Ovary (tissue), 9 donors: ENCODE results near the gene TAGLN. TPM values are rescaled to one million over a fixed set of nuclear protein-coding genes. Genes with fewer than 3 reads are reported as not detected.

Source experiments
- DNase-seq, 5 donors: peaks; one replicate each; pipeline ENCODE4 v3.0.0-alpha.2; 2019 to 2020
- H3K27ac ChIP-seq, 2 donors: fragments of 200-600 bp; one replicate each; pipeline versions ENCODE4 v1.5.1 to v1.8.0; 2019 to 2022
- H3K27me3 ChIP-seq: fragments of 200-600 bp; one replicate; pipeline ENCODE4 v1.8.0; 2022
- H3K36me3 ChIP-seq: fragments of 200-600 bp; sonication (generic); one replicate; pipeline ENCODE4 v1.5.1; 2019
- H3K4me1 ChIP-seq: one replicate; pipeline ENCODE4 v1.8.1; 2013; ENCODE audit warnings: mild to moderate bottlenecking, moderate library complexity; ENCODE audit not compliant: insufficient read depth
- H3K4me3 ChIP-seq: fragments of 200-600 bp; sonication (generic); one replicate; pipeline ENCODE4 v1.5.1; 2017
- H3K9me3 ChIP-seq, 2 donors: fragments of 200-600 bp in 1 of 2; sonication (generic) in 1 of 2; one replicate each; pipeline versions ENCODE4 v1.5.1 to v1.8.1; 2013 to 2019; ENCODE audit warnings: mild to moderate bottlenecking in 1 of 2, moderate library complexity in 1 of 2
- CTCF ChIP-seq, 3 donors: fragments of 450-650 bp in 2 of 3; fragments of 200-600 bp in 1 of 3; IDR thresholded peaks; one replicate each; pipeline versions ENCODE4 v1.5.1 to v1.8.0; 2016 to 2022; ENCODE audit warnings: antibody characterized with exemption in 3 of 3, mild to moderate bottlenecking in 1 of 3
- EP300 ChIP-seq: sonication (generic); formaldehyde crosslinking; IDR thresholded peaks from one replicate; pipeline ENCODE4 v1.6.1; 2017; ENCODE audit warnings: antibody characterized with exemption
- POLR2A ChIP-seq: fragments of 450-650 bp; IDR thresholded peaks from one replicate; pipeline ENCODE4 v1.6.1; 2017; ENCODE audit warnings: antibody characterized with exemption, mild to moderate bottlenecking, moderate library complexity
- WGBS, 3 donors: extraction: QIAGEN DNeasy Blood & Tissue Kit in 1 of 3; methylation state at CpG; one replicate each; pipeline versions ENCODE4 v1.1.5 to v1.1.7; 2013 to 2017; 5-methylcytosine and 5-hydroxymethylcytosine counted together
- intact Hi-C, 4 donors: fragments of 100-400 bp; cut with DNase I; formaldehyde crosslinking; loops; one replicate each; pipeline versions ENCODE4 v1.11.0 to v1.15.1; 2022 to 2023
- polyA plus RNA-seq, 2 donors: library from polyadenylated mRNA; stranded (reverse); fragments of 200-250 nt in 1 of 2; fragments of 350-450 nt in 1 of 2; fragmentation: Illumina TruSeq in 1 of 2; extraction: RNeasy Lipid Tissue Mini Kit (QIAGEN cat#74804) in 1 of 2; gene quantifications; one replicate each; pipeline ENCODE4 v1.2.3, GENCODE V29; 2013 to 2014
- total RNA-seq, 7 donors: library from RNA; depleted of rRNA in 2 of 7; stranded (reverse); fragments of >200 nt in 2 of 7; fragmentation: NEBNext Ultra II Directional in 3 of 7; extraction: Animal tissue kit (Norgen Biotek cat#: 25700) in 3 of 7; gene quantifications; one replicate each; pipeline versions ENCODE4 v1.1.0 to v1.2.4, GENCODE V29; 2016 to 2023
- donor health status: DM: no; HTN: no; CAD: no; lungs with moderate emphysema.
- donor health status: DM: no; HTN: no; CAD: no.
- donor health status: Bipolar disorder and iron deficiency.
- donor health status: DM: yes; HTN: yes; CAD: no.
- donor health status: DM: no; HTN: no; CAD: no.
- donor health status: DM: yes; HTN: yes; CAD: no.

TAGLN gene
- total and polyA plus RNA-seq, 9 donors = 491 to 3,307 (median 1,598) TPM

- intact Hi-C loops = loop anchor here (5.0 to 10.0 kb wide), 4 partner anchors 84 to 439 kb away; partner anchors contain the start of genes BACE1 (in 2 of the 4), APOA5 (in 1 of the 4) and CEP164 (in 1 of the 4)
- peak overlapping the region; percentile 63 for H3K4me3 ChIP-seq
- TF ChIP-seq EP300 (no peak), CTCF (IDR thresholded peaks at IDR 0.05) (no peak), POLR2A (no peak)
- 4 to 6% (median 4%) methylated on average over 14 of the region's 14 CpGs for WGBS, 3 donors
- no peaks in the 10 kb centered on the region for H3K9me3 ChIP-seq
- H3K36me3 ChIP-seq = no peaks in the 10 kb centered on the region
- peaks cover 1% of the 10 kb centered on the region for H3K4me1 ChIP-seq
- no peaks in the 10 kb centered on the region for H3K27me3 ChIP-seq
- DNase-seq = no peak
- H3K27ac ChIP-seq = peak overlapping the region; percentile 53 to 93
These were observed 32.0 kb downstream of the TAGLN start for GRCh38 chr11:117230999-117231841.

- intact Hi-C loops = loop anchor here (2.0 to 10.0 kb wide), 5 partner anchors 83 to 439 kb away; partner anchors contain the start of genes BACE1 (in 2 of the 4), APOA5 (in 1 of the 4) and CEP164 (in 1 of the 4)
- Histone ChIP-seq H3K27me3 (no peaks in the 10 kb centered on the region), H3K9me3 (no peaks in the 10 kb centered on the region), H3K4me3 (peak within 1 kb of the TSS; percentile 63), H3K27ac (peak within 1 kb of the TSS; percentile 79 to 93), H3K4me1 (peaks cover 1% of the 10 kb centered on the region), H3K36me3 (no peaks in the 10 kb centered on the region)
- peak in 2 of 5 donors; percentile 79 to 80 for DNase-seq
- TF ChIP-seq EP300 (no peak), CTCF (IDR thresholded peaks at IDR 0.05) (no peak), POLR2A (no peak)
- WGBS, 3 donors = 1 to 2% (median 1%) methylated on average over 12 to 13 of the region's 13 CpGs
These were observed 32.6 kb downstream of the TAGLN start, which contains the start of gene PCSK7 for GRCh38 chr11:117231842-117232091. PCSK7 (minus strand) TSS chr11:117232073; CDS start chr11:117229844, 2,229 bp downstream.

GRCh38 chr11:117232092-117232878, 33.1 kb downstream of the TAGLN start, which contains the start of gene RNF214:
RNF214 (plus strand) TSS chr11:117232671; CDS start chr11:117234273, 1,602 bp downstream.
- H3K4me1 ChIP-seq = peaks cover 1% of the 10 kb centered on the region
- peak within 1 kb of the TSS; percentile 79 to 93 for H3K27ac ChIP-seq
- 0 to 2% (median 1%) methylated on average over 65 to 94 of the region's 94 CpGs for WGBS, 3 donors
- H3K9me3 ChIP-seq = no peaks in the 10 kb centered on the region
- DNase-seq = peak; percentile 75 to 88 (median 83)
- intact Hi-C loops = loop anchor here (2.0 to 10.0 kb wide), 5 partner anchors 83 to 440 kb away; partner anchors contain the start of genes BACE1 (in 2 of the 4), APOA5 (in 1 of the 4) and CEP164 (in 1 of the 4)
- H3K27me3 ChIP-seq = no peaks in the 10 kb centered on the region
- no peaks in the 10 kb centered on the region for H3K36me3 ChIP-seq
- peak within 1 kb of the TSS; percentile 63 for H3K4me3 ChIP-seq
- TF ChIP-seq EP300 (no peak), CTCF (IDR thresholded peaks at IDR 0.05) (peak; percentile 72 to 99 (median 96)), POLR2A (peak; percentile 78)

- Histone ChIP-seq H3K9me3 (no peaks in the 10 kb centered on the region), H3K4me1 (peaks cover 1% of the 10 kb centered on the region), H3K36me3 (no peaks in the 10 kb centered on the region), H3K27ac (peak overlapping the region; percentile 79 to 93), H3K27me3 (no peaks in the 10 kb centered on the region), H3K4me3 (peak overlapping the region; percentile 63)
- 0 to 1% (median 1%) methylated on average over 23 to 27 of the region's 27 CpGs for WGBS, 3 donors
- DNase-seq = peak in 3 of 5 donors; percentile 38 to 64 (median 60)
- no peak for TF ChIP-seq CTCF (IDR thresholded peaks at IDR 0.05)
- no peak for TF ChIP-seq POLR2A
- TF ChIP-seq EP300 = no peak
- intact Hi-C loops = loop anchor here (2.0 to 10.0 kb wide), 5 partner anchors 82 to 441 kb away; partner anchors contain the start of genes BACE1 (in 2 of the 4), APOA5 (in 1 of the 4) and CEP164 (in 1 of the 4)
These were observed 33.8 kb downstream of the TAGLN start for GRCh38 chr11:117232911-117233409.
